Peyer's patch (tissue), 4 donors: ENCODE data around the gene GABRB1.

Source experiments
- POLR2A ChIP-seq, 2 donors: fragments of 450-650 bp; IDR thresholded peaks; one replicate each; pipeline ENCODE4 v1.5.1; 2017; ENCODE audit warnings: antibody characterized with exemption in 2 of 2, mild to moderate bottlenecking in 2 of 2, moderate library complexity in 2 of 2
- TF ChIP-seq, protein P1 (sequence below), 6 experiments: fragments of 450-650 bp in 4 of 6; fragments of 200-600 bp in 2 of 6; sonication (generic) in 1 of 6; IDR thresholded peaks; one replicate each; pipeline ENCODE4 v1.5.1; 2017 to 2019; ENCODE audit warnings: antibody characterized with exemption in 6 of 6, mild to moderate bottlenecking in 3 of 6, moderate library complexity in 1 of 6

DNA sequence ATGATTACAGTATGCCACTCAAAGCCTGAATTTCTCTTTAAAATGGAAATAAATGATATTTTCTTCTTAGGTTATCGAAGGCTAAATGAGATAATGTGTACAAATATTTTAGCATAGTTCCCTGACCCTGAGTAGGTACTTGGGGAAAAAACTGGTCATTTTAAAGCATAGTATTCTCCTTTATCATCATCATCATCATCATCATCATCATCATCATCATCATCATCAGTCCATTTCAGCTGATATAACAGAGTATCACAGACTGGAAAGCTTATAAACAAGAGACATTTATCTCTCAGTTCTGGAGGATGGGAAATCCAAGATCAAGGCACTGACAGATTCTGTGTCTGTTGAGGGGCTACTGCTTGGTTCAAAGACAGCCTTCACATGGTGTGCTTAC, 13.9 kb downstream of the GABRB1 start:
- TF ChIP-seq, protein P1, sequence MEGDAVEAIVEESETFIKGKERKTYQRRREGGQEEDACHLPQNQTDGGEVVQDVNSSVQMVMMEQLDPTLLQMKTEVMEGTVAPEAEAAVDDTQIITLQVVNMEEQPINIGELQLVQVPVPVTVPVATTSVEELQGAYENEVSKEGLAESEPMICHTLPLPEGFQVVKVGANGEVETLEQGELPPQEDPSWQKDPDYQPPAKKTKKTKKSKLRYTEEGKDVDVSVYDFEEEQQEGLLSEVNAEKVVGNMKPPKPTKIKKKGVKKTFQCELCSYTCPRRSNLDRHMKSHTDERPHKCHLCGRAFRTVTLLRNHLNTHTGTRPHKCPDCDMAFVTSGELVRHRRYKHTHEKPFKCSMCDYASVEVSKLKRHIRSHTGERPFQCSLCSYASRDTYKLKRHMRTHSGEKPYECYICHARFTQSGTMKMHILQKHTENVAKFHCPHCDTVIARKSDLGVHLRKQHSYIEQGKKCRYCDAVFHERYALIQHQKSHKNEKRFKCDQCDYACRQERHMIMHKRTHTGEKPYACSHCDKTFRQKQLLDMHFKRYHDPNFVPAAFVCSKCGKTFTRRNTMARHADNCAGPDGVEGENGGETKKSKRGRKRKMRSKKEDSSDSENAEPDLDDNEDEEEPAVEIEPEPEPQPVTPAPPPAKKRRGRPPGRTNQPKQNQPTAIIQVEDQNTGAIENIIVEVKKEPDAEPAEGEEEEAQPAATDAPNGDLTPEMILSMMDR (IDR thresholded peaks at IDR 0.05): no peak
- no peak for TF ChIP-seq POLR2A (IDR thresholded peaks at IDR 0.05)
